ENCODE results near the gene KATNIP.

The KATNIP gene

DNA sequence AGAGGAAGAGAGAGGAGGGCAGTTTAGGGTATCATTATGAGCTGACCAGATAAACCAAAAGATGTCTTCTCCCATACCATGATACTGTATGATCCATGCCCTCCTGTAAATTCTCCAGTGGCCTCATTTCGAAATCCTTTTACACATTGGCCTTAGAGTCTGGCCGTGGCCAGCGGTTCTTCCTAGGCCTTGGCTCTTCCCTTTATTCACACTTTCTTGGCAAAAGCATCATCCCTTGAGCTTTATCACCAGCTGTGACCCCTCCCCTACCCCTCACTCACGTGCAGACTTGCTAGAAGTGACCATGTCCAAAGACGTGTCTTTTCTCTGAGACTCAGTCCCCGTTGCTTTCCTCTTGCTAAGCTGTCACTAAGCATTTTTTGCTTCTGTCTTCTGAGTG is 22.8 kb downstream of the KATNIP start:
- Histone ChIP-seq H3K27ac (peak overlapping the region in 4 of 21 experiments; percentile 36 to 54 (median 50)), H3K4me3 (no peak overlapping the region)

DNA sequence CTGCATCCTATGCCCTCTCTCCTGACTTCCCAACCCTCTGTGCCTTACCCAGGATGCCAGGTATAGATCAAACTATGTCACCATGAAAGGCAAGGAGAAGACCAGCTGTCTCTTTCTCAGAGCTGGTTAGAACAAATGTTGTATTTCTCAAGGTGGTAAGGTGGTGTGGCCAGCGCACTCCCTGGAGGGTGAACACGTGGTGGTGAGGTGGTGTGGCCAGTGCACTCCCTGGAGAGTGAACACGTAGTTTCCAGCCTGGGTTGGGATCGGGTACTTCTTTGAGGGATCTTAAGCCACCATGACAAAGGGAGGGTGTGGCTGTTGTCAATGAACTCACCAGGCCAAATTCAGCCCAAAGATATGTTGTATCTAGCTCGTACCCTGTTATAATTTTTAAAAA is 26.8 kb downstream of the KATNIP start:
- no peak overlapping the region for H3K4me3 ChIP-seq
- no peak overlapping the region for H3K27ac ChIP-seq

DNA sequence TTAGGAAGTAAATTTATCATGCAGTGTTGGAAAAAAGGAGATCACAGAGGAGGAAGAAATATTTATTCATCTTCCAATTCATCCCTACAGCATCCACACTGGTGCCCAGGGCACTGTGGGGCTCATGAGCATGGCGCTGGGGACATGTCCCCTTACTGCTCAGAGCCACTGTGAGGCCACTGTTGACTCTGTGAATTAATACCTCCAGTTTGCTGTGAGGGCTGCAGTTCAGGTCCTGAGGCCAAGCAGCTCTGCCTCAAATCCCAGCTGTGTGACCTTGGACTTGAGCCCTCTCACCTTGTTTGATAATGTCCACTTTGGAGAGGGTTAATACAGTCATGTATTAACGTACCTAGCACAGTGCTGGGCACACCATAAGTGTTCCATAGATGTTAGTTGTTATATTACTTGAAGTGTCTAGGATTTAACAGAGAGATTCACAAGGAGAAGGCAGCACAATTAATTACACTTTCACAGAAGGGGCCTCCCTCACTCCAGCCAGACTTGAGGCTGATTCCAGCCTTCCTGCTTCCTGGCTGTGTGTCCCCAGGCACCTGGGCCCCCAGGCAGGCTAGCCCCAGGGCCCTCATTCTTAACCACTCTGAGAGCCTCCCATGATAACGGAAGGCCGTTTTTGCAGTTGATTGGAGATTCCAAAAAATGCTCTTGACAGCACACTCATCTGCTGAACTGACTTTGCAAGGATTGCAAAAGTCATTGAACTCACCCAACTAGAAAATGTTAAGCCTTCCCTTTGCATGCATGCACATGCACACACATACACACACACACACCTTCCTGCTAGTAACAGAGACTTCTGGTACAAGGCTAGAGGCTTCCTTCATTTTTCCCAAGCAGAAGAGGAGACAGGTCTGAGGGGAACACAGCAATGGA is 29.4 kb downstream of the KATNIP start:
- peak overlapping the region in 6 of 21 experiments; percentile 16 to 47 (median 33) for H3K27ac ChIP-seq
- no peak overlapping the region for H3K4me3 ChIP-seq

DNA sequence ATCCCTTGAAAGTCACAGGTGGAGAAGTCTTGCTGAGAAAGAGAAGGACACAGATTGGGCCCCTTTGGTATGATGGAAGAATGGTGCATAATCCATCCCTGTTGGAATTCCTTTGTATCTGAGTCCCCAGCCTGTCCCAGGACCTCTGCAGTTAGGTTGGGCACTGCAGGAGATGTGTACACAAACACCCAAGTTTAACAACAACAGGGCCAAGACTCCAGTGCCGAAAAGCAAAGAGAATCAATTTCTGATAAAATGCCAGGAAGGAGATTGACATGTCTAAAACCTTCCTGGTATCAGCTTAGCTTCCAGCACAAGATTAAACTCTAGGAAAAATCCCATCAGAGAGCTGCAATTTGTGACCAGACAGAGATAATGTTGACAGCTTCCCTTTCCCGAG is 32.9 kb downstream of the KATNIP start:
- Histone ChIP-seq H3K4me3 (no peak overlapping the region), H3K27ac (no peak overlapping the region)

DNA sequence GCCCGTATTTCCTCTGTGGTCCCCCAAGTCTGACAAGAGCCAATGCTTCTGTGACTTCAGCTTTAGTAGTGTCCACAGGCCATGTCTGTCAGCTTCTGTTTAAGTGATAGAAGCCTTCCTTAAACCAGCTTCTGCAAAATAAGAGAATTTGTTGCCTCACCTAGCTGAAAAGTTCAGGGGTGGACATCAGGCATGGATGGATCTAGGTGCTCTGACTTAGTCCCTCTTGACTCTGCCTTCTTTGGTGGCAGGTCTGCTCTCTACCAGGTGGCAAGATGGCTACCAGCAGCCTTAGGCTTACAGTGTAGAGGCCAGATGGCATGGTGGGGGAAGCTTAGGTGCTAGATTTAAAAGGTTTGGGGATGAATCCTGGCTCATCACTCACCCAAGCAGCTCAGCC is 33.7 kb downstream of the KATNIP start:
- H3K4me3 ChIP-seq: no peak overlapping the region
- H3K27ac ChIP-seq: no peak overlapping the region

DNA sequence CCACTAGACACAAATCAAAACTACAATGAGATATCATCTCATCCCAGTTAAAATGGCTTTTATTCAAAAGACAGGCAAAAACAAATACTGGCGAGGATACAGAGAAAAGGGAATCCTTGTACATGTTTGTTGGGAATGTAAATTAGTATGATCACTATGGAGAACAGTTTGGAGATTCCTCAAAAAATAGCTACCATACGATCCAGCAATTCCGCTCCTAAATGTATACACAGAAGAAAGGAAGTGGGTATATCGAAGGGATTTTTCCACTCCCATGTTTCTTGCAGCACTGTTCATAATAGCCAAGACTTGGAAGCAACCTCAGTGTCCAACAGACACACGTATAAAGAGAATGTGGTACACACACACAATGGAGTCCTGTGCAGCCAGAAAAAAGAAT is 35.3 kb downstream of the KATNIP start:
- H3K4me3 ChIP-seq: no peak overlapping the region
- no peak overlapping the region for H3K27ac ChIP-seq

DNA sequence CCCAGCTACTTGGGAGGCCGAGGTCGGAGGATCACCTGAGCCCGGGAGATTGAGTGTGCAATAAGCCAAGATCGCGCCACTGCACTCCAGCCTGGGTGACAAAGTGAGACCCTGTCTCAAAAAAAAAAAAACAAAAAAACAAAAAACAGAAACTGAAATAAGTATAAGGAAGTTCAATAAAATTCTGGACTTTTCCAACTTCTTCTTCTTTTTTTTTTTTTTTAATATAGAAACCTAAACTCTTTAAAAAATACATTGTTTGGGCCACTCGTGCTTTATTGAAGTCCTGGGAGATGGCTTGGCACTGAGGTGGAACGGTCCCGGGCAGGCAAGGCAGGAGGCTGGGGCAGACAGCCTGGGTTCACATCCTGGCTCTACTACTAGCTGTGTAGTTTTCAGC is 36.8 kb downstream of the KATNIP start:
- Histone ChIP-seq H3K4me3 (no peak overlapping the region), H3K27ac (peak overlapping the region in 1 of 21 experiments; percentile 6)

DNA sequence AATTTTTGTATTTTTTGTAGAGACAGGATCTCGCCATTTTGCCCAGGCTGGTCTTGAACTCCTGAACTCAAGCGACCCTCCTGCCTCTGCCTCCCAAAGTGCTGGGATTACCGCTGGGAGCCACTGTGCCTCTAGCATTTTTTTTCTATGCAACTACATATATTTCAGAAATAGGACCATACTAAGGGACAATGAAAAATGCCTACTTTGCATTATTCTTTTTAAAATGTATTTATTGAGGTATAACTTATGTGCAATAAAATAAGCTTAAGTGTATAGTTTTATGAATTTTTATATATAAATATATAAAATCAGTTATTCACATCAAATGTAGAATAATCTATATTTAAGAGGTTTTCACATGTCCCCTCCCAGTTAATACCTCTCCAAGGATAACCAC is 38.1 kb downstream of the KATNIP start:
- Histone ChIP-seq H3K4me3 (no peak overlapping the region), H3K27ac (no peak overlapping the region)

DNA sequence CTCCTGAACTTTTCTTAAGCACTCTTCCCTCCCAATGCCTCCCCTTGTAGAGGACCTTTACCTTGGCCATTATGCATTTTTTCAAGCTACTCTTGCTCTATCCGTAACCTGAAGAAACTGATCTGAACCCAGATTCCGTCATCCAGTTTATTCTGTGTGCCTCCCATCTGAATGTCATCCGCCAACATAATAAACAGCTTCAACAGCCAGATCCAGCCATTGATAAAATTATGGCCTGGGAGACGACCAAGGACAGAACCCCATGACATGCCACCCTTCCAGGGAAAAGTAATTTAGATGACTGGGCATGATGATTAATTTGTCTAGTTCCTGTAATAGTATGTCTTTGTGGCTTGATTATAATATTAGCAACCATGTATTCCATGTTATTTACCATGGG is 41.9 kb downstream of the KATNIP start:
- Histone ChIP-seq H3K27ac (no peak overlapping the region), H3K4me3 (no peak overlapping the region)

DNA sequence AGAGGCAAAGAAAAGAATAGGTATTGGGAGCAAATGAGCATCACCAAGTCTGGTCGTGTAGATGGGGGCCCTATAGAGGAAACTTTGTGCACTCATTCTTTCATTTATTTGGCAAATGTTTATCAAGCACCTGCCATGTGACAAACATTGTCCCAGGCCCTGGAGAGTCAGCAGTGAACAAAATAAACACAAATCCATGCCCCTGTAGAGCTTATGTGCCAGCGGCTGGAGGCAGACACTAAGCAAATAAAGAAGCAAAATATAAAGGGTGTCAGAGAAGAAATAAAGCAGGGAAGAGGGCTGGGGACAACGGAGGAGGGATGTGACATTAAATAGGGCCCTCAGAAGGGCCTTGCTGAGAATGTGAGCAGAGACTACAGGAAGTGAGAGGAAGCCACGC is 45.5 kb downstream of the KATNIP start:
- Histone ChIP-seq H3K27ac (no peak overlapping the region), H3K4me3 (no peak overlapping the region)

DNA sequence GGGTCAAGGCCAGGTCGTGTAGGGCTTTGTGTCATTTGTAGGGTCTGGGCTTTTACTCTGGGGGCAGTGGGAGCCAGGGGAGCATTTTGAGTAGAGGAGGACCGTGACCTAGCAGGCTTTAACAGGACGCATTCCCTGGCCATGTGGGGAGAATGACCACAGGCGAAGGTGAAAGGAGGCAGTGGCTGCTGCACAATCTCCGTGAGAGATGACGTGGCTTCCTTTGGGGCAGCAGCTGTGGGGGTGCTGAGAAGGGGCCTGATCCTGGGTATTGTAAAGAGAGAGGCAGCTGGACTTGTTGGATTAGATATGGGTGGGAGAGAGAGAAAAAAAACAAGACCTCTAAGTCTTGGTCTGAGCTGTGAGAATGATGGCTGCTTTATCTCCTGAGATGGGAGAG is 46.0 kb downstream of the KATNIP start:
- H3K27ac ChIP-seq: no peak overlapping the region

DNA sequence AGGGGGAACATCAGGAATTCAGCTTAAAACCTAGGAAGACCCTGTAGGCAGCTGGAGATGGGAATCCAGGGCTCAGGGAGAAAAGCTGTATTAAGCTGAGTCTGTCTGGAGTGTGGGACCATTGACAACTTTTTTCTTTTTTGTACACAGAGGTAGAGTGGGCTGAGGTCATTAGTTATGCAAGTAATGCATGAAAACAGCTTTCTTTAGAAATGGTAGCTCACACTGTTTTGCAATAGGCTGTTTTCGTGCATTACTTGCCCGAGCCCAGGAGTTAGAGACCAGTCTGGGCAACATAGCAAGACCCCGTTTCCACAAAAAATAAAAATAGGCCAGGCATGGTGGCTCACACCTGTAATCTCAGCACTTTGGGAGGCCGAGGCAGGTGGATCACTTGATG is 46.5 kb downstream of the KATNIP start:
- no peak overlapping the region for H3K4me3 ChIP-seq
- no peak overlapping the region for H3K27ac ChIP-seq

More for the DNA sequence above, 46.0 kb downstream of the KATNIP start:
- no peak overlapping the region for H3K4me3 ChIP-seq

DNA sequence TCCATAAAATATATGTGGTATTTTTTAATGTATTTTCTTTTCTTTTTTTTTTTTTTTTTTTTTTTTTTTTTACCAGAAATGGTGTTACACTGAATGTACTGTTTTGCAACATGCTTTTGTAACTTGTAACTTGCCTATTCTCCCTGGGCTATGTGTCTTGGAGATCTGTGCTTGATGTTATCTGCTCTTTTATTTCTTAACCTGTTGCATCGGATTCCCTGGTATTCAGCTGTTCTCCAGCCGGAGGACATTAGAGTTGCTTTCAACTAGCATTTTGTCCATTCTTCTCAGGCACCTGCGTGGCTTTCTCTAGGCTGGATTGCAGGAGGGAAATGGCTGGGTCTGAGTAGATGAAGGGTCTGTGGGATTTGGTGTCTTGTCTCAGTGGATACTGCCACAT is 47.4 kb downstream of the KATNIP start:
- H3K4me3 ChIP-seq: no peak overlapping the region

DNA sequence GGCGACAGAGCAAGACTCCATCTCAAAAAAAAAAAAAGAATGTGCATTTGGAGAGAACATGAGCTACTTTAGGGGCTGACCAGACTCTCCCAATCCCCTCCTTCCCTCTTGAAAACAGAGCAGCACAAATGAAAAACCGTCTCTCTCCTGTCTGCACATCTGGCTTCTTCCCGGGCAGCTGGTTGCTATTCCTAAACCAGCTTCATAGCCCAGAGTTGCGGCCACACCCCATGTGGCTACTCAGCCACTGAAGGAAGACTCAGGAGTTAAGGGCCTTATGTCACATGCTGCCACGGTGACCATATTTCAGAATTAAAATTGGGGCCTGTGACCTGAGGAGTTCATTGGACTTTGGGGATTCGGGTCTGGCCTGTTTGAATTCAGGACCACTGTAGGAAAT is 48.3 kb downstream of the KATNIP start:
- no peak overlapping the region for H3K4me3 ChIP-seq
- H3K27ac ChIP-seq: no peak overlapping the region

More for the DNA sequence above, 47.4 kb downstream of the KATNIP start:
- no peak overlapping the region for H3K27ac ChIP-seq

DNA sequence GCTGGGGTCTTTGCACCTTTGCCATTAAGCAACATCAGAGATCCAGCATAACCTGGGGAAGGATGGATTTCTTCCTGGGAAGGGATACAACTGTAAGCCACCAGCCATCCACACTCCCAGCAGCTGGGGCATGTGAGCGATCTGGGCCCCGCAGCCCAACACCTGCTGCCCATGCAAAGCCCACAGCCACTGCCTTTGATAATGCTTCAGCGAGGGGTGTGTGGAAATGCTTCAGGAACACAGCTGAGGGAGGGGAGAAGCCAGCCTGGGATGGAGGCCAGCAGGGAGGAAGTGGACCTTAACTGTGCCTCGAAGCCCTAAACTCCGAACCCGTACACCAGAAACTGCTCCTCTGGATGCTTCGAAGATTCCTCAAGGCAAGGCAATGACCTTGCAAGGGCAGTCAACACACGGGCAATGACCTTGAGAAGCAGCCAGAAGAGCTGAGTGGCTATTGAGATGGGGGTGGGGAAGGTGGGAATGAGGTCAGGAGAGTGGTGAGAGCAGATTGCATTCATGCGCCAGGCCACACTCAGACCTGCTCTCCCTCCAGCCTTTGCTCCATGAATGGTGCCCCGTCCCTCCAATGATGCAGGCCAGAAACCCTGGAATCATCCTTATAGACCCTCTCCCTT is 49.1 kb downstream of the KATNIP start:
- H3K4me3 ChIP-seq: no peak overlapping the region
- H3K27ac ChIP-seq: no peak overlapping the region

DNA sequence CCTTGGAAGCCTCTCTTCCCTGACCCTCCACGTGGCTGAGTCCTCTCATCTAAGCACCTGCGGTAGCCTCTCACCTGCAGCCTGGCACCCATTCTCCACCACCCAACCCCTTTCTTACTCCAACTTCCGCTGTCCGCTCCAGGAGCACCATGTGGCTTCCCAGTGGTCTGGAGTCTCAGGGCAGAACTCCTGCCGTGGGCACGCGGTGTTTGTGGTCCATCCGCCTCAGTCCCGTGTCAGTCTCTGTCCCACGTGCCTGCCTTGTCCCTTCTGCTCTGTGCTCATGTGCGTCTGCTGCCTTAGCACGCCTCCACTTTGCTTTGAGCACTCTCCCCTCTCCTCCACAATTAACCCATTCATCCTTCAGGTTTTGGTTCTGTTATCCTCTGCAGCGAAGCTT is 49.7 kb downstream of the KATNIP start:
- no peak overlapping the region for H3K4me3 ChIP-seq

More for the DNA sequence above, 49.7 kb downstream of the KATNIP start:
- H3K27ac ChIP-seq: no peak overlapping the region

Data from skin epidermis (tissue), 12 donors.